Liver (tissue), 9 donors: ENCODE data around the gene ULK4. TPM values are rescaled to one million over a fixed set of nuclear protein-coding genes. Genes with fewer than 3 reads are reported as not detected.

Experiments used
- DNase-seq: peaks from one replicate; pipeline ENCODE4 v3.0.0-alpha.2; 2017; ENCODE audit warnings: low spot score
- H3K27ac ChIP-seq, 2 donors: one replicate each; pipeline ENCODE4 v1.7.0; 2013; ENCODE audit warnings: inconsistent platforms in 2 of 2, low read length in 2 of 2, control low read depth in 1 of 2, low read depth in 1 of 2, mild to moderate bottlenecking in 1 of 2
- H3K27me3 ChIP-seq, 4 donors: one replicate each; pipeline versions ENCODE4 v1.6.1 to v1.7.0; 2013; ENCODE audit warnings: low read length in 3 of 4, inconsistent platforms in 1 of 4, mild to moderate bottlenecking in 1 of 4, moderate library complexity in 1 of 4; ENCODE audit not compliant: control insufficient read depth in 4 of 4, insufficient read depth in 4 of 4
- H3K36me3 ChIP-seq, 4 donors: one replicate each; pipeline versions ENCODE4 v1.6.1 to v1.7.0; 2013; ENCODE audit warnings: low read length in 3 of 4, mild to moderate bottlenecking in 3 of 4, low read depth in 1 of 4, moderate library complexity in 1 of 4; ENCODE audit not compliant: control insufficient read depth in 4 of 4, insufficient read depth in 3 of 4
- H3K4me1 ChIP-seq, 4 donors: one replicate each; pipeline versions ENCODE4 v1.6.1 to v1.7.0; 2013; ENCODE audit warnings: low read length in 3 of 4, mild to moderate bottlenecking in 3 of 4, moderate library complexity in 1 of 4; ENCODE audit not compliant: control insufficient read depth in 4 of 4, insufficient read depth in 4 of 4
- H3K4me3 ChIP-seq, 3 donors: one replicate each; pipeline versions ENCODE4 v1.6.1 to v1.7.0; 2013; ENCODE audit warnings: low read length in 3 of 3, control low read depth in 1 of 3, low read depth in 1 of 3, mild to moderate bottlenecking in 1 of 3
- H3K9ac ChIP-seq, 2 donors: one replicate each; pipeline ENCODE4 v1.7.0; 2013; ENCODE audit warnings: low read length in 2 of 2, mild to moderate bottlenecking in 2 of 2, moderate library complexity in 2 of 2, control low read depth in 1 of 2, low read depth in 1 of 2
- H3K9me3 ChIP-seq, 4 donors: one replicate each; pipeline versions ENCODE4 v1.6.1 to v1.7.0; 2013; ENCODE audit warnings: low read length in 3 of 4; ENCODE audit not compliant: control insufficient read depth in 4 of 4
- EGR1 ChIP-seq, 2 donors: IDR thresholded peaks; 2 replicates each; pipeline ENCODE4 v1.6.1; 2016 to 2018; ENCODE audit warnings: antibody characterized with exemption in 2 of 2, low read depth in 2 of 2
- FOXA1 ChIP-seq: IDR thresholded peaks from 2 replicates; pipeline ENCODE4 v1.6.1; 2016; ENCODE audit warnings: antibody characterized with exemption
- FOXA2 ChIP-seq: IDR thresholded peaks from 2 replicates; pipeline ENCODE4 v1.6.1; 2016; ENCODE audit warnings: antibody characterized with exemption
- GABPA ChIP-seq, 2 donors: IDR thresholded peaks in 1 of 2; conservative IDR thresholded peaks in 1 of 2; 2 replicates each; pipeline ENCODE4 v1.6.1; 2016; ENCODE audit warnings: antibody characterized with exemption in 2 of 2, mild to moderate bottlenecking in 1 of 2, moderate library complexity in 1 of 2
- HNF4A ChIP-seq, 2 donors: conservative IDR thresholded peaks; 2 replicates each; pipeline ENCODE4 v1.6.1; 2016; ENCODE audit warnings: antibody characterized with exemption in 2 of 2, mild to moderate bottlenecking in 2 of 2
- HNF4G ChIP-seq: IDR thresholded peaks from 2 replicates; pipeline ENCODE4 v1.6.1; 2016; ENCODE audit warnings: antibody characterized with exemption
- JUND ChIP-seq, 2 donors: IDR thresholded peaks; 2 replicates each; pipeline ENCODE4 v1.6.1; 2016; ENCODE audit warnings: antibody characterized with exemption in 2 of 2
- NR2F2 ChIP-seq: IDR thresholded peaks from 2 replicates; pipeline ENCODE4 v1.6.1; 2016; ENCODE audit warnings: antibody characterized with exemption
- RAD21 ChIP-seq, 2 donors: IDR thresholded peaks; 2 replicates each; pipeline ENCODE4 v1.6.1; 2016; ENCODE audit warnings: antibody characterized with exemption in 2 of 2, mild to moderate bottlenecking in 2 of 2
- RXRA ChIP-seq, 2 donors: IDR thresholded peaks; 2 replicates each; pipeline ENCODE4 v1.6.1; 2017 to 2018; ENCODE audit warnings: antibody characterized with exemption in 2 of 2, mild to moderate bottlenecking in 1 of 2
- SP1 ChIP-seq: IDR thresholded peaks from 2 replicates; pipeline ENCODE4 v1.6.1; 2018; ENCODE audit warnings: antibody characterized with exemption, mild to moderate bottlenecking
- TAF1 ChIP-seq: conservative IDR thresholded peaks from 2 replicates; pipeline ENCODE4 v1.6.1; 2016; ENCODE audit warnings: antibody characterized with exemption, mild to moderate bottlenecking
- YY1 ChIP-seq: IDR thresholded peaks from 2 replicates; pipeline ENCODE4 v1.6.1; 2016; ENCODE audit warnings: antibody characterized with exemption, mild to moderate bottlenecking
- WGBS: extraction: QIAGEN DNeasy Blood & Tissue Kit; methylation state at CpG from one replicate; pipeline ENCODE4 v1.1.7; 2013; 5-methylcytosine and 5-hydroxymethylcytosine counted together
- polyA plus RNA-seq, 2 donors: library from polyadenylated mRNA; stranded (reverse) in 1 of 2; unstranded in 1 of 2; fragments of 200-250 nt in 1 of 2; fragments of >200 nt in 1 of 2; fragmentation: Nextera tagmentation in 1 of 2; extraction: Ambion mirVana in 1 of 2; gene quantifications; one replicate each; pipeline versions ENCODE4 v1.2.1 to v1.2.3, GENCODE V29; 2013 to 2015
- total RNA-seq, 2 donors: library from RNA; depleted of rRNA; stranded (reverse); fragments of >200 nt; gene quantifications; one replicate each; pipeline ENCODE4 v1.2.3, GENCODE V29; 2014
- TF ChIP-seq, protein P1 (sequence below): IDR thresholded peaks from 2 replicates; pipeline ENCODE4 v1.6.1; 2016; ENCODE audit warnings: antibody characterized with exemption, mild to moderate bottlenecking
- TF ChIP-seq, protein P2 (sequence below): IDR thresholded peaks from 2 replicates; pipeline ENCODE4 v1.6.1; 2016; ENCODE audit warnings: antibody characterized with exemption
- TF ChIP-seq, protein P3 (sequence below): IDR thresholded peaks from 2 replicates; pipeline ENCODE4 v1.6.1; 2016; ENCODE audit warnings: antibody characterized with exemption
- TF ChIP-seq, protein P4 (sequence below): IDR thresholded peaks from 2 replicates; pipeline ENCODE4 v1.6.1; 2016; ENCODE audit warnings: antibody characterized with exemption
- TF ChIP-seq, protein P5 (sequence below): fragments of 150-350 bp; IDR thresholded peaks from 2 replicates; pipeline ENCODE4 v1.5.1; 2017; ENCODE audit warnings: improper control_type of control experiment, low read depth, low read length; ENCODE audit not compliant: missing input control
- donor health status: healthy.
- donor health status: healthy.
- donor health status: healthy.
- donor health status: healthy.
- donor health status: healthy.

ULK4 gene
- total and polyA plus RNA-seq, 4 donors, result 1.1 to 11.5 (median 3.2) TPM

DNA sequence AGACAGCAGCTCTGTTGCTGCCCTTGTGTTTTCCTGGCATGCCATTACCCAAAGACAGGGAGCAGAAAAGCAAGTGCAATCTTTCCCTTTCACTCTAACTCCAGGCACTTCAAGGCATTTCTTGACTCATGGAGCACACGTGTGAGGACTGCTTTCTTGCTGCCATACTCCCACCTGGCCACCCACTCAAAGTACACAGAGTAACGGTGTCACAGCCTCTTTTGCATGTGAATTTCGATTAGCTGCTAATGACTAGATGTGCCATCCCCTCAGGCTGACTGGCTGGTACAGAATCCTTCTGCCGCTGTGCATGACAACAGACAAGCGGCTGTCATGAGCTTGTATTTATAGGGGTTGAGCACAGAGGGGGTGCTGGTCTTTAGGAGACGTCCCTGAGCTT, 382.0 kb downstream of the ULK4 start:
- Histone ChIP-seq H3K27ac (no peak overlapping the region), H3K9ac (no peak overlapping the region), H3K4me3 (no peak overlapping the region), H3K27me3 (no peaks in the 10 kb centered on the region), H3K4me1 (peaks cover 2 to 11% (median 7%) of the 10 kb centered on the region in 4 donors), H3K9me3 (no peaks in the 10 kb centered on the region), H3K36me3 (no peaks in the 10 kb centered on the region)
- DNase-seq, result no peak
- 93% methylated on average over 6 of the region's 6 CpGs for WGBS
- TF ChIP-seq, protein P1, sequence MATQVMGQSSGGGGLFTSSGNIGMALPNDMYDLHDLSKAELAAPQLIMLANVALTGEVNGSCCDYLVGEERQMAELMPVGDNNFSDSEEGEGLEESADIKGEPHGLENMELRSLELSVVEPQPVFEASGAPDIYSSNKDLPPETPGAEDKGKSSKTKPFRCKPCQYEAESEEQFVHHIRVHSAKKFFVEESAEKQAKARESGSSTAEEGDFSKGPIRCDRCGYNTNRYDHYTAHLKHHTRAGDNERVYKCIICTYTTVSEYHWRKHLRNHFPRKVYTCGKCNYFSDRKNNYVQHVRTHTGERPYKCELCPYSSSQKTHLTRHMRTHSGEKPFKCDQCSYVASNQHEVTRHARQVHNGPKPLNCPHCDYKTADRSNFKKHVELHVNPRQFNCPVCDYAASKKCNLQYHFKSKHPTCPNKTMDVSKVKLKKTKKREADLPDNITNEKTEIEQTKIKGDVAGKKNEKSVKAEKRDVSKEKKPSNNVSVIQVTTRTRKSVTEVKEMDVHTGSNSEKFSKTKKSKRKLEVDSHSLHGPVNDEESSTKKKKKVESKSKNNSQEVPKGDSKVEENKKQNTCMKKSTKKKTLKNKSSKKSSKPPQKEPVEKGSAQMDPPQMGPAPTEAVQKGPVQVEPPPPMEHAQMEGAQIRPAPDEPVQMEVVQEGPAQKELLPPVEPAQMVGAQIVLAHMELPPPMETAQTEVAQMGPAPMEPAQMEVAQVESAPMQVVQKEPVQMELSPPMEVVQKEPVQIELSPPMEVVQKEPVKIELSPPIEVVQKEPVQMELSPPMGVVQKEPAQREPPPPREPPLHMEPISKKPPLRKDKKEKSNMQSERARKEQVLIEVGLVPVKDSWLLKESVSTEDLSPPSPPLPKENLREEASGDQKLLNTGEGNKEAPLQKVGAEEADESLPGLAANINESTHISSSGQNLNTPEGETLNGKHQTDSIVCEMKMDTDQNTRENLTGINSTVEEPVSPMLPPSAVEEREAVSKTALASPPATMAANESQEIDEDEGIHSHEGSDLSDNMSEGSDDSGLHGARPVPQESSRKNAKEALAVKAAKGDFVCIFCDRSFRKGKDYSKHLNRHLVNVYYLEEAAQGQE, result no peak
- no peak for TF ChIP-seq GABPA (IDR thresholded peaks at IDR 0.05 in 1 of 2, conservative IDR thresholded peaks at IDR 0.05 in 1 of 2)
- no peak for TF ChIP-seq EGR1 (IDR thresholded peaks at IDR 0.05; ENCODE audit: low read depth in 2 of 2)
- TF ChIP-seq, protein P2, sequence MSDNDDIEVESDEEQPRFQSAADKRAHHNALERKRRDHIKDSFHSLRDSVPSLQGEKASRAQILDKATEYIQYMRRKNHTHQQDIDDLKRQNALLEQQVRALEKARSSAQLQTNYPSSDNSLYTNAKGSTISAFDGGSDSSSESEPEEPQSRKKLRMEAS, result no peak
- no peak for TF ChIP-seq JUND (IDR thresholded peaks at IDR 0.05)
- TF ChIP-seq FOXA2, result no peak
- TF ChIP-seq, protein P3, sequence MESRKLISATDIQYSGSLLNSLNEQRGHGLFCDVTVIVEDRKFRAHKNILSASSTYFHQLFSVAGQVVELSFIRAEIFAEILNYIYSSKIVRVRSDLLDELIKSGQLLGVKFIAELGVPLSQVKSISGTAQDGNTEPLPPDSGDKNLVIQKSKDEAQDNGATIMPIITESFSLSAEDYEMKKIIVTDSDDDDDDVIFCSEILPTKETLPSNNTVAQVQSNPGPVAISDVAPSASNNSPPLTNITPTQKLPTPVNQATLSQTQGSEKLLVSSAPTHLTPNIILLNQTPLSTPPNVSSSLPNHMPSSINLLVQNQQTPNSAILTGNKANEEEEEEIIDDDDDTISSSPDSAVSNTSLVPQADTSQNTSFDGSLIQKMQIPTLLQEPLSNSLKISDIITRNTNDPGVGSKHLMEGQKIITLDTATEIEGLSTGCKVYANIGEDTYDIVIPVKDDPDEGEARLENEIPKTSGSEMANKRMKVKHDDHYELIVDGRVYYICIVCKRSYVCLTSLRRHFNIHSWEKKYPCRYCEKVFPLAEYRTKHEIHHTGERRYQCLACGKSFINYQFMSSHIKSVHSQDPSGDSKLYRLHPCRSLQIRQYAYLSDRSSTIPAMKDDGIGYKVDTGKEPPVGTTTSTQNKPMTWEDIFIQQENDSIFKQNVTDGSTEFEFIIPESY, result no peak
- TF ChIP-seq SP1, result no peak
- no peak for TF ChIP-seq YY1
- TF ChIP-seq RXRA (IDR thresholded peaks at IDR 0.05), result no peak
- no peak for TF ChIP-seq HNF4A (conservative IDR thresholded peaks at IDR 0.05)
- no peak for TF ChIP-seq RAD21 (IDR thresholded peaks at IDR 0.05)
- no peak for TF ChIP-seq TAF1
- TF ChIP-seq FOXA1, result no peak
- TF ChIP-seq, protein P4, sequence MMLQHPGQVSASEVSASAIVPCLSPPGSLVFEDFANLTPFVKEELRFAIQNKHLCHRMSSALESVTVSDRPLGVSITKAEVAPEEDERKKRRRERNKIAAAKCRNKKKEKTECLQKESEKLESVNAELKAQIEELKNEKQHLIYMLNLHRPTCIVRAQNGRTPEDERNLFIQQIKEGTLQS, result no peak
- TF ChIP-seq NR2F2, result no peak
- TF ChIP-seq, protein P5, sequence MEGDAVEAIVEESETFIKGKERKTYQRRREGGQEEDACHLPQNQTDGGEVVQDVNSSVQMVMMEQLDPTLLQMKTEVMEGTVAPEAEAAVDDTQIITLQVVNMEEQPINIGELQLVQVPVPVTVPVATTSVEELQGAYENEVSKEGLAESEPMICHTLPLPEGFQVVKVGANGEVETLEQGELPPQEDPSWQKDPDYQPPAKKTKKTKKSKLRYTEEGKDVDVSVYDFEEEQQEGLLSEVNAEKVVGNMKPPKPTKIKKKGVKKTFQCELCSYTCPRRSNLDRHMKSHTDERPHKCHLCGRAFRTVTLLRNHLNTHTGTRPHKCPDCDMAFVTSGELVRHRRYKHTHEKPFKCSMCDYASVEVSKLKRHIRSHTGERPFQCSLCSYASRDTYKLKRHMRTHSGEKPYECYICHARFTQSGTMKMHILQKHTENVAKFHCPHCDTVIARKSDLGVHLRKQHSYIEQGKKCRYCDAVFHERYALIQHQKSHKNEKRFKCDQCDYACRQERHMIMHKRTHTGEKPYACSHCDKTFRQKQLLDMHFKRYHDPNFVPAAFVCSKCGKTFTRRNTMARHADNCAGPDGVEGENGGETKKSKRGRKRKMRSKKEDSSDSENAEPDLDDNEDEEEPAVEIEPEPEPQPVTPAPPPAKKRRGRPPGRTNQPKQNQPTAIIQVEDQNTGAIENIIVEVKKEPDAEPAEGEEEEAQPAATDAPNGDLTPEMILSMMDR, result no peak
- no peak for TF ChIP-seq HNF4G
